ENCODE results near the gene JADE2.
"Not testable (repeated sequence)": the region's sequence is repeated elsewhere in the genome, so short reads cannot be mapped to it uniquely, and the experiment has no call there.

The JADE2 gene

GRCh38 chr5:134594336-134594735 lies 68.9 kb downstream of the JADE2 start:
- DNase-seq = no peak

- no peak for DNase-seq
Observed at GRCh38 chr5:134594797-134595457, 69.5 kb downstream of the JADE2 start.

- DNase-seq = no peak
Observed at GRCh38 chr5:134595458-134595838, 70.0 kb downstream of the JADE2 start.

- not testable (repeated sequence) for DNase-seq
Observed at GRCh38 chr5:134599820-134600219, 74.3 kb downstream of the JADE2 start.

- peak; percentile 56 for DNase-seq
Observed at GRCh38 chr5:134600600-134600999, 75.1 kb downstream of the JADE2 start.

- DNase-seq = peak; percentile 55
Observed at GRCh38 chr5:134603059-134603458, 77.6 kb downstream of the JADE2 start.

- DNase-seq = no peak
Observed at GRCh38 chr5:134604908-134605307, 79.4 kb downstream of the JADE2 start.

GRCh38 chr5:134606726-134607125 lies 81.3 kb downstream of the JADE2 start:
- DNase-seq = no peak

- DNase-seq = no peak
Observed at GRCh38 chr5:134608555-134608954, 83.1 kb downstream of the JADE2 start.

GRCh38 chr5:134609232-134609851 lies 83.9 kb downstream of the JADE2 start:
- DNase-seq = no peak

- no peak for DNase-seq
Observed at GRCh38 chr5:134610725-134611124, 85.3 kb downstream of the JADE2 start.

- DNase-seq = no peak
Observed at GRCh38 chr5:134611515-134611914, 86.0 kb downstream of the JADE2 start.

GRCh38 chr5:134614450-134615085 lies 89.1 kb downstream of the JADE2 start:
- no peak for DNase-seq

- DNase-seq = no peak
Observed at GRCh38 chr5:134620634-134621033, 95.2 kb downstream of the JADE2 start.

- DNase-seq = no peak
Observed at GRCh38 chr5:134625559-134625958, 100.1 kb downstream of the JADE2 start.

GRCh38 chr5:134626369-134627014 lies 101.0 kb downstream of the JADE2 start:
- no peak for DNase-seq

Measured in fibroblast of skin of scalp (primary cell).